Fibroblast of lung (primary cell): ENCODE data around the gene NSFL1C.

ENCODE experiments used
- EZH2 ChIP-seq: IDR thresholded peaks from 2 replicates; pipeline ENCODE4 v1.5.1; 2012; ENCODE audit warnings: low read length, control low read depth, mild to moderate bottlenecking; ENCODE audit errors: missing control alignments
- TF ChIP-seq, protein P1 (sequence below), 2 donors: IDR thresholded peaks in 1 of 2; conservative IDR thresholded peaks in 1 of 2; 1 replicate in 1 of 2; 2 replicates in 1 of 2; pipeline ENCODE4 v1.5.1; 2011 to 2012; ENCODE audit warnings: low read length in 2 of 2, control low read depth in 1 of 2, inconsistent platforms in 1 of 2, low read depth in 1 of 2, mild to moderate bottlenecking in 1 of 2

DNA sequence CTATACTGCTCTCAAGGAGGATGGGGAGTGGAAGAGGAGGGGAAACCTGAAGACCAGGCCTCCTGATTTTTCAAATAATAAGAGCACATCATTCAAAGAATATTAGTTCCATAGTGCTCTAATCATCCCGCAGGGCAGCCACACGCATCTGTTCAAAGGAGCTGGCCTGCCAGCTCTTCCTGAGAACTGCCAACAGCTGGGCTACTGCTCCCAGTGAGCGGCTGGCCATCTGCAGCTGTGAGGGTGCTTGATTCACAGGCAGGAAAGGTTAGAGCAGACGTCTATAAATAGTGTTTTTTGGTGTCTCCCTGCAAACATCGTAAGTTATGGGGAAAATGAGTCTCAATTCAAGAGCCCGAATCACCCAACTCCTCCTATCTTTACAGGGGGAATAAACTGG lies 17.3 kb downstream of the NSFL1C start:
- TF ChIP-seq, protein P1, sequence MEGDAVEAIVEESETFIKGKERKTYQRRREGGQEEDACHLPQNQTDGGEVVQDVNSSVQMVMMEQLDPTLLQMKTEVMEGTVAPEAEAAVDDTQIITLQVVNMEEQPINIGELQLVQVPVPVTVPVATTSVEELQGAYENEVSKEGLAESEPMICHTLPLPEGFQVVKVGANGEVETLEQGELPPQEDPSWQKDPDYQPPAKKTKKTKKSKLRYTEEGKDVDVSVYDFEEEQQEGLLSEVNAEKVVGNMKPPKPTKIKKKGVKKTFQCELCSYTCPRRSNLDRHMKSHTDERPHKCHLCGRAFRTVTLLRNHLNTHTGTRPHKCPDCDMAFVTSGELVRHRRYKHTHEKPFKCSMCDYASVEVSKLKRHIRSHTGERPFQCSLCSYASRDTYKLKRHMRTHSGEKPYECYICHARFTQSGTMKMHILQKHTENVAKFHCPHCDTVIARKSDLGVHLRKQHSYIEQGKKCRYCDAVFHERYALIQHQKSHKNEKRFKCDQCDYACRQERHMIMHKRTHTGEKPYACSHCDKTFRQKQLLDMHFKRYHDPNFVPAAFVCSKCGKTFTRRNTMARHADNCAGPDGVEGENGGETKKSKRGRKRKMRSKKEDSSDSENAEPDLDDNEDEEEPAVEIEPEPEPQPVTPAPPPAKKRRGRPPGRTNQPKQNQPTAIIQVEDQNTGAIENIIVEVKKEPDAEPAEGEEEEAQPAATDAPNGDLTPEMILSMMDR (conservative IDR thresholded peaks at IDR 0.05 in 1 of 2, IDR thresholded peaks at IDR 0.05 in 1 of 2; ENCODE audit: low read depth in 1 of 2, low read length in 2 of 2): no peak
- TF ChIP-seq EZH2: no peak
